GM04504 (cell line): ENCODE data around the gene C16orf86.
"Not testable (repeated sequence)": the region's sequence is repeated elsewhere in the genome, so short reads cannot be mapped to it uniquely, and the experiment has no call there.

Experiments
- DNase-seq: peaks from one replicate; pipeline ENCODE4 v3.0.0-alpha.2; 2012; ENCODE audit warnings: low read depth

C16orf86 gene

DNA sequence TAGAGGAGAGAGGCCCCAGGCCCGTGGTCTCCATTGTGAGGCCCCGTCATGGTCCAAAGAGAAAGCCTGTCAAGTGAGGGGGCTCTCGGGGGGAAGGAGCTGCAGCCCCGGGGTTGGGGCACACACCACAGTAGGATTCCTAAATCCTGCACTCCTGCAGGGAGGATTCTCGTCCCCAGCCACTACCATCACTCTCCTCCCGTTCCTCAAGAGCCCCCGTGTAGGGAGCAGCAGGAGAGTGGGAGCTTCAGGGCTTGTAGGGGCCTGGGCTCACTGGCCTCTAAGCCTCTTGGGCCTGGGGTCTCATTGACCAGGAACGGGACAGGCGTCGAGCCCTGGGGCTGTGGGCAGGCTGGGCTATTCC, 821 bp downstream of the C16orf86 start:
- no peak for DNase-seq

DNA sequence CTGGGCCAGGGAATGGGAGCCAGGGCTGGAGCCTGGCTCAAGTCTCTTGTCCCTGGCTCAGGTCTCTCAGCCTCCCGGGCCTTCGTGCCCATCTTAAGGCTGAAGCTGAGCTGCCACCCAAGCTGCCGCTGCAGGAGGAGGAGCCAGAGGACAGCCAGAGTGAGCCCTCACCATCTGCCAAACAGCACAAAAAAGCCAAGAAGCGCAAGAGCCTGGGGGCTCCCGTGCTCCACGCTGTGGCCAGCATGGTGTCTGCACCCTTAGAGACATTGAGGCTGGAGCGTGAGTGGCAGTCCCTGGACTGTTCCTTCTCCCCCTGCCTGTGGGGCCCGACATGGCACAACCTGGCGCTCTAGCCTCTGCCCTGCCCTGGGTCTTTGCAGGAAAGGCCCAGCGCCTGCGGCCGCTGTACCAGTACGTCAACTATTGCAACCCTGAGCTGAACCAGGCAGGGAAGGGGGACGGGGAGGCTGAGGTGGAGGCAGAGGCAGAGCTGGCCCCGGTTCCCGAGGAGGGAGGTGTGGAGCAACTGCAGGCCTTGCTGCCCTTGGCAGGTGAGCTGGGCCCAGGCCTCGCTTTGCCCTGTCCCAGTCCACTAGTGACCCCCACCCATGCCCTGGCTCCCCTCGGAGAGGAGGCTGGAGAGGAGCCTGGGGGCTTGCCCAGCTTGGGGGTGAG, 1.3 kb downstream of the C16orf86 start:
- DNase-seq: peak; percentile 90

DNA sequence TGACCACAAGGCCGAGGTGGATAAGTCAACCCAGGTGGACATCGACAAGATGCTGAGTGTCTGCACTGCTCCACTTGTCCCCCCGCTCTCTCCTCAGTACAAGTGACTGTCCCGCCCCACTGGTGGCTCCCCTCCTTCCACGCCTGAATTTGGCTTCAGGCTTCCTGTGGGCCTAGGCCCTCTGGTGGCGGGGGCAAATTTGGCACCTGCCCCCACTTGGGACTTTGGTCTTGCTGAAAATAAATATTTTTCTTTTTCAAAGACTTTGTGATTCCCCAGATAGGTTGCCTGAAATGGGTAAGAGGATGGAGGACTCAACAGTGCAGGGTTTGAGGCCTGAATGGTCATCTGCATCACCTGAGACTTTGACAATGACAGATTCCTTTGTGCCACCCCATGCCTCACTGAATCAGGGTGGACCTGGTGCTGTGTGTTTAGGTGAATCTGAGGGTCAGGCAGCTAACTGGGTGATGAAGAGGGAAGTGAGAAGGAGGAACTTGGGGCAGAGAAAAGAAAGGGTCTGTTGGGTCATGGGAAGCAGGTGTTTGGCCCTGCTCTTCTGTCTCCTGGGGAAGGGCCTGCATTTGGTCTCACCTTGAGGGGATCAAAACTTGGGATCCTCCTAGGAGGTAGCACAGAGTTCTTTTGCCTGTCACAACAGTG, 2.0 kb downstream of the C16orf86 start:
- no peak for DNase-seq

DNA sequence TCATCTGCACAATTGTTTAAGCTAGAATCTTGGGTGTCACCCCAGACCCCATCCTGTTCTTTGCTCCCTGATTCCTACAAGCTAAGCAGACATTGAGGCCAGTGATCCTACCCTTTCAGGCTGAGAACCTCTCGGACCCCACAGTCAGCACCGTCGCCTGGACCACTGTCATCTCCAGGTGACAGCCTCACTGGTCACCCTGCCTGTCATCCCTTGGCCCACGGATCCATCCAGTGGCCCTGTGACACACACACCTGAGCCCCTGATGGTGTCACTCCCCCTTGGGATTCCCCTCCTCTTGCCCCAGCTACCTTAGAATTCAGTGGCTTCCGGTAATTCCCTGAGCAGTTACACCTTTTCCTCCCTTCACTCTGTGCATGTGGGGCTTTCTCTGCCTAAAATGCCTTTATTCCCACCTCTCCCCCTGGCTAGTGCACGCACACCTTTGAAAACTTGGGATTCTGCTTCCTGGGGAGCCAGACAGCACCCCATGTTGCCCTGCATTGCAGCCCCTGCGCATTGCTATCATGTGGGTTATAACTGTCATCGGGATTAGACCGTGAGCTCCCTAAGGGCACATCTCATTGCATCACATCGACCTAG, 3.0 kb downstream of the C16orf86 start:
- no peak for DNase-seq

DNA sequence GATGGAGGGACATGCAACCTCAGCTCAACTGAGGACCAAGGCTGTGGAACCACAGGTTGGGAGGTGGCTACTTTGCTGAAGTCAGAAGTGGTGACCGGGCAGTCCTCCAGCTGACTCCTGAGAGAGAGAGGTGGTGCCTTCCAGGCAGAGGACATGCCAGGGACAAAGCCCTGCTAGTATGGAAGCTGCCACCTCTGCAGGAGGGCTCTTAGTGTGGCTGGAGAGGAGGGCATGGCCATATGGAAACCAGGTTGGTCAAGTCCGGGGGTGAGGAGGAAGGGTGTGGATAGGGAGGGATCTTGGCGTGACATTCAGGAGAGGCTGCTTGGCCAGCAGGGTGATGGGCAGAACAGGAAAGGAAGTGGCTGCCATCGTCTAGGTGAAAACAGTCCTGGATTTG, 5.7 kb downstream of the C16orf86 start:
- no peak for DNase-seq

DNA sequence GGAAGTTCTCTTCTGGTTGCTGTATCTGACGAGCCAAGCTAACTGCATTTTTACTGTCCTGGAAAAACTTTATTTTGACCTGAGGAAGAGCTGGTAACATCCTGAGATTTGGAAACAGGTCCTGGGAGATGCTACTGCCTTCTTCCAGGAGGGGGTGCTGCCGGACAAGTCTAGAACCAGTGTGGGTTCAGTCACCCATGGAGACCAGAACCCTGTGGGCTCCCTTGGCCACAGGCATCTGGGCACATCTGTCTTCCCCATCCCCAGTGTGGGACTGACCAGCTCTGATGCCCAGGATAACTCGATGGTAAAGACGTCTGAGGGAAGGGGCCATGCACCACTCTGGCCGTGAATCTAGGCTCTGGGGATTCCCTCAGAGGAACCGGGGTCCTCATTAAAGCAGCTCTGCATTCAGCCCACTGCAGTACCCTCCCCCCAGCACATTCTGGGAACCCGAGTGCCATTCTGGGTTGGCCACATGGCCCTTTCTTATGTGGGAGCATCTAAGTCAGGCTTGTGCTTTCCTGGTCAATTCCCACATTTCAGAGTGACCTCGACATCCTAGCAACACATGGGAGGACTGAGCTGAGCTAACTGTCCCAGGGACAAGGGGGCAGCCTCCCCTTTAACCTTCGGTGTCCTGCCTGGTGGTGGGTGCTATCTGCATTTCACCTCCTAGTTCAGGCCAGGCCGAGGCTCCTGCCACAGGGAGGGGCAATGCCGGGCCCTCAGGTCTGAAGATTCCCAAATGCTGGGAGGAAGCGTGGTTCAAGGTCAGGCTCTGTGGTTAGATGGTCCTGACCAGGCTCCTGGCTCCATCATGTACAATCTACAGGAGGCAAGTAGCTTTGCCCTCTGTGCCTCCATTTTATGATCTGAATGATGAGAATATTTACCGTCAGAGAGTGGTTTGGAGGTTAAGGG, 6.4 kb downstream of the C16orf86 start:
- DNase-seq: peak; percentile 47

DNA sequence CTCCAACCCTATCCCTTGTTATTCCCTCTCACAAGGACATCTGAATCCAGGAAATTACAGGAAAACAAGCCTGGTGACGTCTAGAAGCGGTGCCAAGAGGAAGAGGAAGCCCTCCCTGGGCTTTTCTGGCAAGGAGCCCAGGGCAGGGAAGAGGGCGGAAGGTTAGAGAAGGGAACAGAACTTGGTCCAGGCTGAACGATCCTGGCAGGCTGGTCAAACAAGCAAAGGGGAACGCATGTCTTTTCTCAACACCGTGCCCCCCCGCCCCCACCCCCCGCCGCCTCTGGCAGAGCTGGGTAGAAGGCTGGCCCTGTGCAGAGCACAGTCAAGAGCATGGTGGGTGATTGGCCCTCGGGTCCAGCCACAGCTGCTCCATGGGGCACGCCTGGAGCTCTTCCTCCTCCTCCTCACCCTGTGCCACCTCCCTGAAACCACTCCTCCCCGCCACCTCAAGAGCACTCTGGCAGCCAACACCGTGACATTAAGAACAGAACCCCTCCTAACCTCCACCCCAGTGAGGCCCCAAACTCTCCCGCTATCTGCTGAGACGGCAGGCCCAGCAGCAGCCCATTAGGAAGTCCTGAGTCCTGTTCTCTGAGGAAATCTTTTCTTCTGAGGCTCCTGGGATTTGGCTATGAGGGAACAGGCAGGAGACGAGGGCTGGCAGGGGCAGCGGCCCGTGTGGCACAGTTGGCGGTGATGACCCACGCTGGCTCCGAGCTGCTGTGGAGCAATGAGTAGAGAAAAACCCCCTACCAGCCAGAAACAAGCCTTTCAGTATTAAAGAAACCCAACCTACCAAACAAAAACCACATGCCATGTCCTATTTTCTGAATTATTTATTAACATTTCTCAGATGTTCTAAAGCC, 7.3 kb downstream of the C16orf86 start:
- no peak for DNase-seq

DNA sequence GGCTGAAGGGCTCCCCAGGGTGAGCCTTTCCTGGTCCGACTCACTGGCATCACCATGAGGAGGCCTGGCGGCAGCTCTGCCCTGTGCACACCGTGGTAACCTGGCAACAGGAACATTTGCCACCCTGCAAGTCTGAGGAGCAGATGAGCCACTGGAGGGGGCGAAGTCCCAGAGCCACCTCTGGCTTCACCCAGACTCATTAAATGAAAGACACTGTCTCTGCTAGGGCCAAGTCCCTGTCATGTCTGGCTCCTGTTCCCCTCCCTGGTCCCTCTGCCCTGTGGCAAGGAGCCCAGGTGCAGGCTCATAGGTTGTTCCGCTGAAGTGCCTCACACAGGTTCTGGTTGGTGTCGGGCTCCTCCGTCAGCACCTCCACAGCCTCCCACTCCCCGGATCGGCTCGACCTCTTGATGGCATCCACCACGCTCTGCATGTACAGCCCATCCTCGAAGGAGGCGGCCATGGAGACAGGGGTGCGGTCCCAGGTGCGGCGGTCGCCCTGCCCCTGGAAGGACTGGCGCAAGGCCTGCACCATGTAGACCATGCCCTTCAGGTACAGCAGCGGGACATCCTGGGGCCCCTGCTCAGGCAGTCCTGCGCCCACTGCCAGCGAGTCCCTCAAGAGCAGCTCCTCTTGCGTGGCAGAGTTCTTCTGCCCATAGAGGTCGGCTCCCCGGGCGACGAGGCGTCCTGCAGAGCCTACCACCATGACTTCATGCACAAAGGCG, 8.4 kb downstream of the C16orf86 start:
- DNase-seq: no peak

DNA sequence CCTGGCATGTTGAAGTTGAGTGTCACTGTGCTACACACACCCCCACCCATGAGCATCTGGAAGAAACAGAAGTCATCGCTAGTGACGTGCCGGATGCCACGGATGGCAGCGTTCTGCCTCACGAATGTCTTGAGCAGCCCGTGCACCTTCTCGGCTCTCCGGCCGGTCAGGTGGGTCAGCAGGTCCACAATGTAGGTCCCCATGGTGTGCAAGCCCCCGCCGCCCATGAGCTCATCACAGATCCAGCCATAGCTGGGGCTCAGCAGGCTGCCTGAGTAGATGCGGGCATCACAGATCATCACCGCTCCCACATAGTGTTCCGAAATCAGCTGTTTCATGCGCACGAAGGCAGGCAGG, 8.9 kb downstream of the C16orf86 start:
- no peak for DNase-seq

DNA sequence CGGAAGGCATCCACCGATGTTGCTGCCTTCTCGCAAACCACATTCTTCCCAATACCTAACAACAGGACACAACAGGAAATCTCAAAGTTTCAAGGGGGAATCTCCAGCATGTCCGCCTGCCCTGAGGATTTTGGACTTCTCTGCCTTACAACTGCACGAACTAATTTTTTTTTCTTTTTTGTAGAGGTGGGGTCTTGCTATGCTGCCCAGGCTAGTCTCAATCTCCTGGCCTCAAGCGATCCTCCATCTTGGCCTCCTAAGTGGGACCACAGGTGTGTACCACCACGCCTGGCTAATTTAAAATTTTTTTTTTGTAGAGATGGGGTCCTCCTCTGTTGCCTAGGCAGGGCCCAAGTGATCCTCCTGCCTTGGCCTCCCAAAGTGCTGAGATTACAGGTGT, 9.4 kb downstream of the C16orf86 start:
- no peak for DNase-seq

DNA sequence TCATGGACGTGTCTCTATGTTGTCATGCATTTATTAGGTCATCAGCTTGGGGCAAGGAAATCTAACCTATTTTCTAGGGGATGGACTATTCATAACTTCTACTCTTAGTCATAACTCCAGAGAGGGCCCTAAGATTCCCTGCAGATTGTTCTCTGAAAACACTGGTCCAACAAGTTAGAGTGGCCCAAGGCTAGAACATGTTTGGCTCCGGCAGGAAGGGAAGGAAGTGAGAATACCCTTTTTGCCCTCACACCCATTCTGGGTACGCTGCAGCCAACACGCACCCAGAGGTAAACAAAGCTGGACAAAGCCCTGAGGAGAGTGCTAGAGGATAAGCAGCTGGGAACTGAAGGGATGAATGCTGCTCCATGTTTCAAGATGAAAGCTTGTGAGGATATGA, 9.9 kb downstream of the C16orf86 start:
- no peak for DNase-seq

DNA sequence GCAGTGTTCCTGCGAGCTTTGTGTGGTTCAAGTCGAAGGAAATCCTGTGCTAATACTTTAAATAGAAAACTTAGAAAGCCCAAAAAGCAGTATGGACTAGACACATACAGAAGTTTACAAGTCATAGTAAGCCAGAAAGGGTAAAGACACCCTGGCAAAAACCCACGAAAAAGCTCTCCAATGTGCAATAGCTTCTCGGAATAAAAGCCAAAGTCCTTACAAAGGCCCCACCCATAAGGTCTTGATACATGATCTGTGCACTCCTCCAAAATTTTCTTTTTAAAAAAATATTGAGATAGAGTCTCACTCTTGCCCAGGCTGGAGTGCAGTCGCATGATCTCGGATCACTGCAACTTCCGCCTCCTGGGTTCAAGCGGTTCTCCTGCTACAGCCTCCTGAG, 10.3 kb downstream of the C16orf86 start:
- no peak for DNase-seq

DNA sequence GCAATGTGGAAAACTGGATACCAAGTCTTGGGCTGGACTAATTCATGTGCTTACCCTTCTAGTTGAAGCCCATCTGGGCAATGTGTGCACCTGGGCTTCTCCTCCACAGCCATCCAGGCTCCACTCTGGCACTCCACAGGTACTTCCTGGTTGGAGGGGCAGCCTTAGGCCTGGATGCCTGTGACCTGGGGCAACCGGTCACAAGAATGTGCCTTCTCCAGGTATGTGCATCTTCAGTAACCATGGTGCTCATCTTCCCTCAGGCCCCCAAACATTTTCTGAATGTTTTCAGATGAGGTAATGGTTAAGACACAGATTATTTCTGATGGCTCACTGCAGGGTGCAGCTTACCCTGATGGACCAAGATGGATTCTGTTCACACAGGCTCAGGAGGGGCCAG, 11.1 kb downstream of the C16orf86 start:
- no peak for DNase-seq

DNA sequence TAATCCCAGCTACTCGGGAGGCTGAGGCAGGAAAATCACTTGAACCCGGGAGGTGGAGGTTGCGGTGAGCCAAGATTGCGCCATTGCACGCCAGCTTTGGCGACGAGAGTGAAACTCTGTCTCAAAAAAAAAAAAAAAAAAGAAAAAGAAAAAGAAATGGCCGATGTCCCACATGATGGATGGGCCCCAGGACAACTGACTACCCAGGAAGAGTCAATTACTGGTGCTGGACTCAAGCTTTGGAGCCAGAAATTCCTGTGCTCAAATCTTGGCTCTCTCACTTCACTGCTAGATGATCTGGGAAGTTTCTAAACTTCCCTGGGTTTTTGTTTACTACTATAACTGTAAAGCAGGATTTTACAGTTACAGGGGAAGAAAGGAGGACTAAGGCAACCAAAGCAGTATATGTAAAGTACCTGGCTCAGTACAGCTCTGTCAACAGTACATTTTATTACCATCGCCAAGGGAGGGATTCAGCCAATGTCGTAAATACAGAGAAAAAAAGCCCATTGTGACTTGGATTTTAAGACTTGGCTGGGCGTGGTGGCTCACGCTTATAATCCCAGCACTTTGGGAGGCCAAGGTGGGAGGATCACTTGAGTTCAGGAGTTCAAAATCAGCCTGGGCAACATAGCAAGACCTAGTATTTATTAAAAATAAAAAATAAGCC, 11.9 kb downstream of the C16orf86 start:
- DNase-seq: no peak

DNA sequence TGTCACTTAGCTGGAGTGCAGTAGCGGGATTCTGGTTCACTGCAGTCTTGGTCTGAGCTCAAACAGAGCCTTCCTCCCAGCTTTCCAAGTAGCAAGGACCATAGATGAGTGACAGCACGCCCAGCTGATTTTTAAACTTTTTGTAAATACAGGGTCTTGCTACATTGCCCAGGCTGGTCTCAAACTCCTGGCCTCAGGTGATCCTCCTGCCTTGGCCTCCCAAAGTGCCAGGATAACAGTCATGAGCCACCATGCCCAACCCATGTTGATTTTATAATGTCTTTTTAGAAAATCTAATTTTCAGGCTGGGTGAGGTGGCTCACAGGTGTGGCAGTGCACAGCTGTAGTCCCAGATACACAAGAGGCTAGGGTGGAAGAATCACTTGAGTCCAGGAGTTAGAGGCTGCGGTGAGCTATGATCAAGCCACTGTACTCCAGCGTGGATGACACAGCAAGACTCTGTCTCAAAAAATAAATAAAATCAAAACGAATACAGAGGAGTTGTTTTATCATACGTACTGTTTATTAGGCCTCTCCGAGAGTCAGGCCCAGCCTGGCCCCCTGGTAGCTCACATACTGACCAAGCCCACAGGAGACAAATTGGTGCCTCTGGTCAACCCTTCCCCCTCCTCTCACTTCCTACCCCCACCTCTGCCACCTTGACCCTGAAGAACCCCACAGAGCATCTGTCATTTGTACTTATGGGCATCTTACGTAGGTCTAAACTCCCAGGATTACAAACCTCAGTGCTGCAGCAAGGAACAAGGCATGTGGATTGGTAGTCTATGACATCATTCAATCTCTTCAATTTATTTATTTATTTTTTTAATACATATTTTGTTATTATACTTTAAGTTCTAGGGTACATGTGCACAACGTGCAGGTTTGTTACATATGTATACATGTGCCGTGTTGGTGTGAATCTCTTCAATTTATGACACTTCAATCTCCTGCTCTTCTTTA, 13.6 kb downstream of the C16orf86 start:
- no peak for DNase-seq

DNA sequence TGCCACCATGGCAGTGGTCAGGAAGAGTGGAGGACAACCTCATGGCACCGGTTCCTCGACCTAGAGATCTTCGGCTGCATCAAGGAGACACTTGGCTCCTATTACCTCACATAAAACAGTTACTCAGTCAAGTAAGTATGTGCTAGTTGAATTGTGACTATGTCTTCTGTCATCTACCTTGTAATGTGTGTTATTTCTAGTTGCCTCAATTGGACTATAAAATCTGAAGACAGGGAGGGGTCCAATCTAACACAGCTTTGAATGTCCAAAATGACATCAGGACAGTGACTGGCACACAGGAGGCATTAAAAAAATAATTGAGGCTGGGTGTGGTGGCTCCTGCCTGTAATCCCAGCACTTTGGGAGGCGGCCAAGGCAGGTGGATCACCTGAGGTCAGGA, 17.2 kb downstream of the C16orf86 start:
- no peak for DNase-seq

DNA sequence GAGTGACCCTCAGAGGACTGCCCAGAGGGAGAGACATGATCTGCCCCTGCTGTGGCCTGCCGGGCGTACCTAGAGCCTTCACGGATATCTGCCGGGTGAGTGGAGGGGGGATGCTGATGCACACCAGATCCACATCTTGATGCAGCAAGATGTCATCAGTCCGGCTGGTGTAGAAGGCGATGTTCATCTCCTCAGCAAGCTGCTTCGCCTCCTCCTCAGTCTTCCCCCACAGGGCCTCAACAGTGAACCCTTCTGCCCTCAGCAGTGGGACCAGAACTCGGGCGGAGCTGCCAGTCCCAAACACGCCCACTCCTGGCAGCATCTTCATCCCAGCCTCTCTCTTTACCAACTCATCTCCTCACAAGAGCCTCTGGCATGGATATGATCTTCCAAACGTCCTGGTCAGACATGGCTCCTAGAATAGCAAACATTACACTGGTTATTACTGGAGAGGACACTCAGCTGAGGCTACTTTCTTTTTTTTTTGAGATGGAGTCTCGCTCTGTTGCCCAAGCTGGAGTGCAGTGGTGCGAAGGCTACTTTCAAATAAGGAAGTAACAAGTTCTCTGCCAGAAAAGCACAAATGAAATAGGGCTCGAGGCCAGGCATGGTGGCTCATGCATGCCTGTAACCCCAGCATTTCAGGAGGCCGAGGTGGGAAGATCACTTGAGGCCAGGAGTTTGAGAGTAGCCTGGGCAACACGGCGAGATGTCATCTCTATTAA, 18.9 kb downstream of the C16orf86 start:
- DNase-seq: no peak

DNA sequence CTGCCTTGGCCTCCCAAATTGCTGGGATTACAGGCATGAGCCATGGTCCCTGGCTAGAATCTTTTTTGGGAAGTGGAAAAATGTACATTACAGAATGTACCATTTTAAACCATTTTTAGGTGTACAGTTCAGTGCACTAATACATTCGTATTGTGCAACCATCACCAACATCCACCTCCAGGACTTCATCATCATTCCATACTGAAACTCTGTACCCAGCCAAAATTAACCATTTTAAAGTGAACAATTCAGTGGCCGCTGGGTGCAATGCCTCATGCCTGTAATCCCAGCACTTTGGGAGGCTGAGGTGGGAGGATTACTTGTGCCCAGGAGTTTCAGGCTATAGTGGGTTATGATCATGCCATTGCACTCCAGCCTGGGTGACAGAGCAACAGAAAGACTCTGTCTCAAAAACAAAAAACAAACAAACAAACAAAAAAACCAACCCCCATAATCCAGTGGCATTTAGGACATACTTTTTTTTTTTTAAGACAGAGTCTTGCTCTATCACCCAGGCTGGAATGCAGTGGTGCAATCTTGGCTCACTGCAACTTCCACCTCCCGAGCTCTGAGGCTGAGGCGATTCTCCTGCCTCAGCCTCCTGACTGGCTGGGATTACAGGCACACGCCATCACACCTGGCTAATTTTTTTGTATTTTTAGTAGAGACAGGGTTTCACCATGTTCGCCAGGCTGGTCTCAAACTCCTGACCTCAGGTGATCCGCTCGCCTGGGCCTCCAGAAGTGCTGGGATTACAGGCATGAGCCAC, 27.1 kb downstream of the C16orf86 start:
- not testable (repeated sequence) for DNase-seq
